HG03432 (cell line): ENCODE measurements around the gene EIF2D.
"Not testable (repeated sequence)": the region's sequence is repeated elsewhere in the genome, so short reads cannot be mapped to it uniquely, and the experiment has no call there.

Source experiments
- ATAC-seq: cut with Tn5 transposase; IDR thresholded peaks from one replicate; pipeline ENCODE4 v1.9.1; 2021; ENCODE audit warnings: mild to moderate bottlenecking, moderate library complexity; ENCODE audit not compliant: unreplicated experiment

The EIF2D gene

GRCh38 chr1:206636671-206637070 is 24.4 kb upstream of the EIF2D start:
- no peak for ATAC-seq

GRCh38 chr1:206635978-206636345 is 23.7 kb upstream of the EIF2D start:
- peak; percentile 3 for ATAC-seq

- peak; percentile 94 for ATAC-seq
These were observed 23.1 kb upstream of the EIF2D start, which contains the start of gene DYRK3 for GRCh38 chr1:206635080-206635977. Gene DYRK3 (plus strand): TSS chr1:206635536. CDS start chr1:206635704, 168 bp downstream.

GRCh38 chr1:206634365-206635079 is 22.3 kb upstream of the EIF2D start:
- ATAC-seq, result no peak

- ATAC-seq, result no peak
These were observed 21.4 kb upstream of the EIF2D start for GRCh38 chr1:206633708-206634121.

GRCh38 chr1:206631085-206631509 is 18.8 kb upstream of the EIF2D start:
- ATAC-seq, result no peak

- no peak for ATAC-seq
These were observed 16.7 kb upstream of the EIF2D start for GRCh38 chr1:206628916-206629315.

- ATAC-seq, result not testable (repeated sequence)
These were observed 14.1 kb upstream of the EIF2D start for GRCh38 chr1:206626396-206626795.

GRCh38 chr1:206609229-206609991 is 2.9 kb downstream of the EIF2D start:
- ATAC-seq, result no peak

GRCh38 chr1:206608108-206608698 is 4.1 kb downstream of the EIF2D start:
- no peak for ATAC-seq

GRCh38 chr1:206606867-206607266 is 5.4 kb downstream of the EIF2D start:
- no peak for ATAC-seq

GRCh38 chr1:206604861-206605260 is 7.4 kb downstream of the EIF2D start:
- no peak for ATAC-seq

GRCh38 chr1:206600527-206600926 is 11.7 kb downstream of the EIF2D start:
- ATAC-seq, result no peak

GRCh38 chr1:206596319-206596666 is 16.0 kb downstream of the EIF2D start:
- no peak for ATAC-seq

- no peak for ATAC-seq
These were observed 16.5 kb downstream of the EIF2D start for GRCh38 chr1:206595581-206596318.

- no peak for ATAC-seq
These were observed 18.8 kb downstream of the EIF2D start for GRCh38 chr1:206593351-206593925.

GRCh38 chr1:206591696-206592095 is 20.6 kb downstream of the EIF2D start:
- no peak for ATAC-seq

- ATAC-seq, result no peak
These were observed 21.0 kb downstream of the EIF2D start for GRCh38 chr1:206591226-206591625.

- ATAC-seq, result no peak
These were observed 22.1 kb downstream of the EIF2D start for GRCh38 chr1:206590025-206590758.
